Heart left ventricle (tissue), 16 donors: Measurements from ENCODE around the gene CUBN. TPM values are rescaled to one million over a fixed set of nuclear protein-coding genes. Genes with fewer than 3 reads are reported as not detected.

Source experiments
- ATAC-seq, 4 donors: fragments of 200-7000 bp; cut with Tn5 transposase; one replicate each; pipeline ENCODE4 v1.9.1; 2020 to 2022; ENCODE audit warnings: moderate library complexity in 4 of 4, mild to moderate bottlenecking in 3 of 4, moderate number of reproducible peaks in 1 of 4
- DNase-seq, 5 donors: peaks; one replicate each; pipeline ENCODE4 v3.0.0-alpha.2; 2020
- H3K27ac ChIP-seq, 12 donors: fragments of 200-600 bp; sonication (generic) in 4 of 12; one replicate each; pipeline versions ENCODE4 v1.5.0 to v1.8.0; 2016 to 2022; ENCODE audit warnings: mild to moderate bottlenecking in 2 of 12
- H3K27me3 ChIP-seq, 9 donors: fragments of 200-600 bp; sonication (generic) in 2 of 9; one replicate each; pipeline versions ENCODE4 v1.5.1 to v1.8.0; 2016 to 2022; ENCODE audit warnings: mild to moderate bottlenecking in 3 of 9
- H3K36me3 ChIP-seq, 9 donors: fragments of 200-600 bp; sonication (generic) in 2 of 9; one replicate each; pipeline versions ENCODE4 v1.5.0 to v1.8.0; 2018 to 2022; ENCODE audit warnings: mild to moderate bottlenecking in 2 of 9
- H3K4me1 ChIP-seq, 12 donors: fragments of 200-600 bp; sonication (generic) in 4 of 12; one replicate each; pipeline versions ENCODE4 v1.5.0 to v1.8.0; 2016 to 2022; ENCODE audit warnings: mild to moderate bottlenecking in 3 of 12
- H3K4me3 ChIP-seq, 12 donors: fragments of 200-600 bp; sonication (generic) in 4 of 12; one replicate each; pipeline versions ENCODE4 v1.5.0 to v1.8.0; 2017 to 2022; ENCODE audit warnings: mild to moderate bottlenecking in 9 of 12, moderate library complexity in 4 of 12
- H3K9me3 ChIP-seq, 12 donors: fragments of 200-600 bp; sonication (generic) in 4 of 12; one replicate each; pipeline versions ENCODE4 v1.5.0 to v1.8.0; 2016 to 2022; ENCODE audit warnings: mild to moderate bottlenecking in 1 of 12
- CTCF ChIP-seq, 12 donors: fragments of 200-600 bp; sonication (generic) in 4 of 12; IDR thresholded peaks; one replicate each; pipeline versions ENCODE4 v1.5.0 to v1.8.0; 2018 to 2022; ENCODE audit warnings: antibody characterized with exemption in 12 of 12, mild to moderate bottlenecking in 5 of 12
- POLR2A ChIP-seq, 2 donors: fragments of 450-650 bp; IDR thresholded peaks; one replicate each; pipeline ENCODE4 v1.6.1; 2017; ENCODE audit warnings: antibody characterized with exemption in 2 of 2, mild to moderate bottlenecking in 2 of 2, moderate library complexity in 2 of 2
- WGBS, 4 donors: extraction: QIAGEN DNeasy Blood & Tissue Kit in 2 of 4; methylation state at CpG; one replicate each; pipeline versions ENCODE4 v1.1.5 to v1.1.7; 2013 to 2018; 5-methylcytosine and 5-hydroxymethylcytosine counted together
- intact Hi-C, 10 donors: fragments of 100-400 bp; cut with DNase I; formaldehyde crosslinking; loops; one replicate each; pipeline versions ENCODE4 v1.11.1 to v1.14.2; 2022
- polyA plus RNA-seq, 2 donors: library from polyadenylated mRNA; stranded (reverse); fragments of 200-250 nt; gene quantifications; one replicate each; pipeline ENCODE4 v1.2.3, GENCODE V29; 2013
- total RNA-seq, 9 donors: library from RNA; depleted of rRNA in 2 of 9; stranded (reverse); fragments of >200 nt in 2 of 9; fragmentation: NEBNext Ultra II Directional in 3 of 9; extraction: Animal tissue kit (Norgen Biotek cat#: 25700) in 3 of 9; gene quantifications; one replicate each; pipeline versions ENCODE4 v1.1.0 to v1.2.4, GENCODE V29; 2016 to 2023
- donor health status: ischemic (EF 13 %, LVEDD 7.1; RV severe dilation, severe dysfunction).
- donor health status: healthy with polysubstance abuse.
- donor health status: DM: no; HTN: yes; CAD: no.
- donor health status: DM: no; HTN: no; CAD: no.
- donor health status: ischemic (EF 25% LVEDD 6.9; RV normal size, moderate dysfunction).
- donor health status: ischemic (EF 25% LVEDD 5.7; RV mildly dilated, moderate dysfunction).
- donor health status: healthy.
- donor health status: DM: yes; HTN: yes; CAD: no.
- donor health status: ischemic (EF 35%, LVEDD 5.7; RV mildly dilated, moderate dysfunction).
- donor health status: nonischemic (EF 11% LVEDD 7.7; RV severe dilation, severe dysfunction).
- donor health status: DM: yes; HTN: yes; CAD: no.
- donor health status: PGD.
- donor health status: ischemic (EF 29% LVEDD 5.4; RV normal size, mild dysfunction).
- donor health status: nonischemic (EF 23%, LVEDD 6.1; RV moderate dilation, normal function).

CUBN gene
- total and polyA plus RNA-seq, 11 donors = 0.07 to 1.5 (median 0.44) TPM

DNA sequence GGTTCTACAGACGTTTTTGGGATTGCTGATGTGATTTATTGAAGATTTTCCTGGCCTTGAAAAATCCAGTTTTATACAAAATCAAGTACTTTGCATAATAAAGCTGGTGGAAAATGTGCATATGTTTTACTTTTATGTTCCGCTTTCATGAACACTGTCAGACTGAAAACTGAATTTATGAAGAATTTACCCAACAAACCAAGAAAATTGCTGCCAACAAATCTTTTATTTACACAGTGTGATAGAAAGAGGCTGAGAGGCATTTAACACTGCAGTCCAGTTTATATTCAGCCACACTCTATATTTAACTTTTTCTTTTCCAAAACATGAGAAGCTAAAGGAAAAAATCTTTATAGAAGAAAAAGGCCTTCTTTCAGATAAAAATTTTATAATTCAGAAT, 277.0 kb downstream of the CUBN start:
- WGBS, 4 donors = 73 to 84% (median 78%) methylated on average over 2 of the region's 2 CpGs

GRCh38 chr10:16848562-16849154, 281.0 kb downstream of the CUBN start:
- ATAC-seq (no peak), DNase-seq (no peak)
- H3K27ac ChIP-seq = no peak overlapping the region
- H3K36me3 ChIP-seq = no peaks in the 10 kb centered on the region
- no peaks in the 10 kb centered on the region for H3K9me3 ChIP-seq
- intact Hi-C loops = loop anchor here in 3 of 10 donors (5.0 to 10.0 kb wide), 3 partner anchors 409 to 586 kb away; no protein-coding TSS in a partner anchor
- WGBS, 4 donors = 76 to 85% (median 83%) methylated on average over 10 of the region's 10 CpGs
- peaks cover 0 to 12% (median 0%) of the 10 kb centered on the region in 12 donors for H3K4me1 ChIP-seq
- no peak overlapping the region for H3K4me3 ChIP-seq
- no peaks in the 10 kb centered on the region for H3K27me3 ChIP-seq
- TF ChIP-seq CTCF (IDR thresholded peaks at IDR 0.05) = no peak
- no peak for TF ChIP-seq POLR2A (IDR thresholded peaks at IDR 0.05)

More for the DNA sequence above, 277.0 kb downstream of the CUBN start:
- Histone ChIP-seq H3K4me3 (no peak overlapping the region), H3K27me3 (no peaks in the 10 kb centered on the region), H3K9me3 (no peaks in the 10 kb centered on the region), H3K36me3 (no peaks in the 10 kb centered on the region), H3K27ac (no peak overlapping the region), H3K4me1 (peaks cover 0 to 19% (median 0%) of the 10 kb centered on the region in 12 donors)
- ATAC-seq (no peak), DNase-seq (no peak)
- intact Hi-C loops = no loop called here
- TF ChIP-seq POLR2A (IDR thresholded peaks at IDR 0.05) (no peak), CTCF (IDR thresholded peaks at IDR 0.05) (no peak)

DNA sequence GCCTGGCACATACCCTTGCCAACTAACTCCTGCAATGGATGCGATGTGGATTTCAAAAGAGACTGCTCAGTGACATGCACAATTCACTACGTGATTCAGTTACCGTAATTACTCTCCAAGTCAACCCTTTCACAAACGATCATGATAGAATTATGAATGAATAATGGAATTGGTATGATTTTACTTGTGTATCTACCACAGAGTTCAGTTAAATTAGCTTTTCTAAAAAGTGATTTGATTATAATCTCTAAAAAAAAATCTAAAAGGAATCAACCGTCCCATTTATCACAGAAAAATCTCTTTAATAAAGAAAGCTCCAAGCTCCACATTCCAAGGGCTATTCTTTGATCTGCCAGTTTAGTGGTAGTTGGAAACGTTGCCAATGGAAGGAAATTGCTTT, 282.0 kb downstream of the CUBN start:
- TF ChIP-seq CTCF (IDR thresholded peaks at IDR 0.05) = no peak
- TF ChIP-seq POLR2A (IDR thresholded peaks at IDR 0.05) = no peak
- H3K36me3 ChIP-seq = no peaks in the 10 kb centered on the region
- 69 to 81% (median 72%) methylated on average over 6 of the region's 6 CpGs for WGBS, 4 donors
- H3K9me3 ChIP-seq = no peaks in the 10 kb centered on the region
- intact Hi-C loops = loop anchor here in 3 of 10 donors (5.0 to 10.0 kb wide), 3 partner anchors 410 to 587 kb away; no protein-coding TSS in a partner anchor
- no peak for DNase-seq
- ATAC-seq = no peak
- H3K27me3 ChIP-seq = no peaks in the 10 kb centered on the region
- H3K27ac ChIP-seq = no peak overlapping the region
- peaks cover 0 to 12% (median 0%) of the 10 kb centered on the region in 12 donors for H3K4me1 ChIP-seq
- H3K4me3 ChIP-seq = no peak overlapping the region

GRCh38 chr10:16845248-16845647, 284.4 kb downstream of the CUBN start:
- H3K9me3 ChIP-seq = no peaks in the 10 kb centered on the region
- DNase-seq = no peak
- TF ChIP-seq CTCF (IDR thresholded peaks at IDR 0.05) (no peak), POLR2A (IDR thresholded peaks at IDR 0.05) (no peak)
- H3K27me3 ChIP-seq = no peaks in the 10 kb centered on the region
- no peaks in the 10 kb centered on the region for H3K36me3 ChIP-seq
- intact Hi-C loops = loop anchor here in 4 of 10 donors (2.0 to 10.0 kb wide), 4 partner anchors 412 to 590 kb away; no protein-coding TSS in a partner anchor
- peaks cover 0 to 12% (median 0%) of the 10 kb centered on the region in 12 donors for H3K4me1 ChIP-seq
- H3K27ac ChIP-seq = no peak overlapping the region
- ATAC-seq = no peak
- H3K4me3 ChIP-seq = no peak overlapping the region
